H9 (cell line): ENCODE data around the gene PCARE. TPM values are rescaled to one million over a fixed set of nuclear protein-coding genes. Genes with fewer than 3 reads are reported as not detected.

Experiments used
- DNase-seq: peaks from one replicate; pipeline ENCODE4 v3.0.0-alpha.2; 2017
- H2AFZ ChIP-seq: one replicate; pipeline ENCODE4 v1.6.1; 2013; ENCODE audit warnings: mild to moderate bottlenecking, low read length, control low read depth, moderate library complexity
- H2AK5ac ChIP-seq: 2 replicates; pipeline ENCODE4 v1.6.1; 2013; ENCODE audit warnings: low read length, control low read depth, mixed read lengths; ENCODE audit not compliant: insufficient read length
- H2BK120ac ChIP-seq: one replicate; pipeline ENCODE4 v1.6.1; 2013; ENCODE audit warnings: low read depth, mild to moderate bottlenecking, low read length, control low read depth, inconsistent platforms; ENCODE audit not compliant: poor library complexity, severe bottlenecking
- H2BK12ac ChIP-seq: 2 replicates; pipeline ENCODE4 v1.6.1; 2013; ENCODE audit warnings: low read length, control low read depth, mixed read lengths, low read depth; ENCODE audit not compliant: insufficient read length
- H2BK15ac ChIP-seq: 2 replicates; pipeline ENCODE4 v1.6.1; 2013; ENCODE audit warnings: low read depth, low read length, control low read depth
- H2BK20ac ChIP-seq: one replicate; pipeline ENCODE4 v1.6.1; 2013; ENCODE audit warnings: low read depth, mild to moderate bottlenecking, low read length, control low read depth, inconsistent platforms; ENCODE audit not compliant: poor library complexity, severe bottlenecking
- H2BK5ac ChIP-seq: 2 replicates; pipeline ENCODE4 v1.6.1; 2013; ENCODE audit warnings: low read length, control low read depth, mixed read lengths; ENCODE audit not compliant: insufficient read length
- H3K14ac ChIP-seq: 2 replicates; pipeline ENCODE4 v1.6.1; 2013; ENCODE audit warnings: low read length, control low read depth; ENCODE audit not compliant: insufficient read depth
- H3K18ac ChIP-seq: 2 replicates; pipeline ENCODE4 v1.6.1; 2013; ENCODE audit warnings: low read depth, mild to moderate bottlenecking, mixed read lengths, low read length, control low read depth; ENCODE audit not compliant: insufficient read length
- H3K23ac ChIP-seq: 2 replicates; pipeline ENCODE4 v1.6.1; 2013; ENCODE audit warnings: low read length, control low read depth, mixed read lengths, low read depth; ENCODE audit not compliant: insufficient read length
- H3K23me2 ChIP-seq: 2 replicates; pipeline ENCODE4 v1.6.1; 2013; ENCODE audit warnings: low read depth, mild to moderate bottlenecking, mixed read lengths, low read length, control low read depth; ENCODE audit not compliant: insufficient read length, poor library complexity, severe bottlenecking
- H3K27ac ChIP-seq: 2 replicates; pipeline ENCODE4 v1.5.1; 2013; ENCODE audit warnings: low read length, control low read depth, mixed read lengths, low read depth; ENCODE audit not compliant: insufficient read length
- H3K27me3 ChIP-seq: 2 replicates; pipeline ENCODE4 v1.6.1; 2013; ENCODE audit warnings: low read length, control low read depth, inconsistent platforms; ENCODE audit not compliant: insufficient read depth
- H3K4ac ChIP-seq: 2 replicates; pipeline ENCODE4 v1.6.1; 2013; ENCODE audit warnings: low read depth, mild to moderate bottlenecking, control low read depth, inconsistent platforms, low read length, moderate library complexity
- H3K4me1 ChIP-seq: 2 replicates; pipeline ENCODE4 v1.6.1; 2013; ENCODE audit warnings: low read length, control low read depth, inconsistent platforms; ENCODE audit not compliant: insufficient read depth
- H3K4me2 ChIP-seq: 2 replicates; pipeline ENCODE4 v1.6.1; 2013; ENCODE audit warnings: low read length, control low read depth, mixed read lengths; ENCODE audit not compliant: insufficient read length, insufficient read depth
- H3K56ac ChIP-seq: 2 replicates; pipeline ENCODE4 v1.6.1; 2013; ENCODE audit warnings: low read depth, mild to moderate bottlenecking, mixed read lengths, low read length, control low read depth; ENCODE audit not compliant: insufficient read length
- H3K79me1 ChIP-seq: 2 replicates; pipeline ENCODE4 v1.6.1; 2013; ENCODE audit warnings: low read depth, mild to moderate bottlenecking, moderate library complexity, low read length, control low read depth, inconsistent platforms; ENCODE audit not compliant: insufficient read depth, poor library complexity, severe bottlenecking
- H3K79me2 ChIP-seq: 2 replicates; pipeline ENCODE4 v1.6.1; 2013; ENCODE audit warnings: low read length, control low read depth, inconsistent platforms; ENCODE audit not compliant: insufficient read depth
- H3K9ac ChIP-seq: 2 replicates; pipeline ENCODE4 v1.6.1; 2013; ENCODE audit warnings: low read length, control low read depth, mixed read lengths; ENCODE audit not compliant: insufficient read length; ENCODE audit errors: extremely low read depth
- H3K9me3 ChIP-seq: one replicate; pipeline ENCODE4 v1.6.1; 2013; ENCODE audit warnings: low read depth, low read length, inconsistent platforms; ENCODE audit not compliant: control insufficient read depth
- H3T11ph ChIP-seq: one replicate; pipeline ENCODE4 v1.6.1; 2013; ENCODE audit warnings: mild to moderate bottlenecking, low read length, control low read depth, inconsistent platforms
- H4K20me1 ChIP-seq: one replicate; pipeline ENCODE4 v1.6.1; 2013; ENCODE audit not compliant: control insufficient read depth, insufficient read length, insufficient read depth
- H4K5ac ChIP-seq: 2 replicates; pipeline ENCODE4 v1.6.1; 2013; ENCODE audit warnings: low read depth, mild to moderate bottlenecking, mixed read lengths, low read length, control low read depth; ENCODE audit not compliant: insufficient read length
- H4K8ac ChIP-seq: replicated peaks from 2 replicates; pipeline ENCODE4 v1.6.1; 2013; ENCODE audit warnings: low read length, control low read depth, mixed read lengths, low read depth; ENCODE audit not compliant: insufficient read length
- H4K91ac ChIP-seq: 2 replicates; pipeline ENCODE4 v1.6.1; 2013; ENCODE audit warnings: low read depth, mild to moderate bottlenecking, moderate library complexity, mixed read lengths, low read length, control low read depth; ENCODE audit not compliant: insufficient read length
- H3K27ac Mint-ChIP-seq, 3 experiments: 2 replicates in 2 of 3; 3 replicates in 1 of 3; pipeline ENCODE4 v1.8.0; 2020 to 2021; ENCODE audit warnings: mixed read lengths in 3 of 3, mild to moderate bottlenecking in 1 of 3, moderate library complexity in 1 of 3
- H3K27me3 Mint-ChIP-seq: 2 replicates; pipeline ENCODE4 v1.8.0; 2021; ENCODE audit warnings: low read depth, mild to moderate bottlenecking, moderate library complexity, mixed read lengths
- H3K36me3 Mint-ChIP-seq, 3 experiments: 2 replicates in 2 of 3; 3 replicates in 1 of 3; pipeline ENCODE4 v1.8.0; 2020 to 2021; ENCODE audit warnings: low read depth in 3 of 3, mixed read lengths in 3 of 3; ENCODE audit not compliant: insufficient read depth in 1 of 3
- H3K4me1 Mint-ChIP-seq, 2 experiments: 2 replicates each; pipeline ENCODE4 v1.8.0; 2020; ENCODE audit warnings: mixed read lengths in 2 of 2
- H3K4me3 Mint-ChIP-seq, 2 experiments: 2 replicates in 1 of 2; 3 replicates in 1 of 2; pipeline ENCODE4 v1.8.0; 2020 to 2021; ENCODE audit warnings: mild to moderate bottlenecking in 2 of 2, mixed read lengths in 2 of 2, moderate library complexity in 1 of 2
- H3K9me3 Mint-ChIP-seq, 2 experiments: 2 replicates in 1 of 2; 3 replicates in 1 of 2; pipeline ENCODE4 v1.8.0; 2020; ENCODE audit warnings: mild to moderate bottlenecking in 2 of 2, mixed read lengths in 2 of 2, moderate library complexity in 1 of 2
- CTCF ChIP-seq: fragments of 200-600 bp; sonication (generic); conservative IDR thresholded peaks from 3 replicates; pipeline ENCODE4 v1.8.0; 2021; ENCODE audit warnings: antibody characterized with exemption, mild to moderate bottlenecking
- total RNA-seq: library from RNA; stranded (reverse); gene quantifications from 2 replicates; pipeline ENCODE4 v1.2.1, GENCODE V29; 2021

Gene PCARE
- total RNA-seq, 1 experiment from 2014 or later, result not detected

GRCh38 chr2:29031046-29031445 is 43.3 kb downstream of the PCARE start:
- no peak overlapping the region for H2BK120ac ChIP-seq
- no peak overlapping the region for H4K91ac ChIP-seq
- H3K79me1 ChIP-seq, result no peaks in the 10 kb centered on the region
- no peaks in the 10 kb centered on the region; the same call in 1 of the 2 replicates for H3K4me1 ChIP-seq
- no peaks in the 10 kb centered on the region for H3K9me3 ChIP-seq
- Mint-ChIP-seq H3K9me3 (no peaks in the 10 kb centered on the region; a peak in 2 of 5 replicates), H3K4me1 (peaks cover 9 to 17% of the 10 kb centered on the region in 2 experiments), H3K36me3 (no peaks in the 10 kb centered on the region; a peak in 3 of 7 replicates), H3K27me3 (no peaks in the 10 kb centered on the region; the same call in none of the 2 replicates), H3K4me3 (no peak overlapping the region), H3K27ac (no peak overlapping the region)
- no peak overlapping the region for H3K4ac ChIP-seq
- no peak overlapping the region for H2AFZ ChIP-seq
- H2AK5ac ChIP-seq, result no peak overlapping the region
- no peaks in the 10 kb centered on the region for H3K23me2 ChIP-seq
- H3K18ac ChIP-seq, result no peak overlapping the region
- H3K9ac ChIP-seq, result no peak overlapping the region
- DNase-seq, result no peak
- H3K27me3 ChIP-seq, result no peaks in the 10 kb centered on the region
- no peak overlapping the region for H2BK5ac ChIP-seq
- H3K4me2 ChIP-seq, result no peak overlapping the region
- no peak overlapping the region for H2BK20ac ChIP-seq
- no peaks in the 10 kb centered on the region for H3K79me2 ChIP-seq
- no peak for TF ChIP-seq CTCF
- H4K8ac ChIP-seq, result no peak overlapping the region
- H2BK12ac ChIP-seq, result no peak overlapping the region
- no peaks in the 10 kb centered on the region for H4K20me1 ChIP-seq
- no peak overlapping the region for H3K14ac ChIP-seq
- no peak overlapping the region for H3K23ac ChIP-seq
- no peak overlapping the region for H3K56ac ChIP-seq
- H3K27ac ChIP-seq, result no peak overlapping the region
- H4K5ac ChIP-seq, result no peak overlapping the region
- H2BK15ac ChIP-seq, result no peak overlapping the region
- H3T11ph ChIP-seq, result no peak overlapping the region
